Esophagus muscularis mucosa (tissue), 4 donors: Measurements from ENCODE around the gene MORN5. TPM values are rescaled to one million over a fixed set of nuclear protein-coding genes. Genes with fewer than 3 reads are reported as not detected.
A peak's percentile ranks its signal among the peaks of the same experiment; 100 is the strongest.

Experiments
- DNase-seq: peaks from one replicate; pipeline ENCODE4 v3.0.0-alpha.2; 2017; ENCODE audit errors: extremely low spot score
- H3K27ac ChIP-seq, 4 donors: fragments of 200-600 bp; sonication (generic); replicated peaks in 1 of 4; 1 replicate in 3 of 4; 2 replicates in 1 of 4; pipeline ENCODE4 v1.5.1; 2016 to 2019; ENCODE audit warnings: mild to moderate bottlenecking in 1 of 4
- H3K27me3 ChIP-seq, 4 donors: fragments of 200-600 bp; sonication (generic); one replicate each; pipeline versions ENCODE4 v1.5.1 to v1.6.0; 2016 to 2019
- H3K36me3 ChIP-seq, 4 donors: fragments of 200-600 bp; sonication (generic); one replicate each; pipeline ENCODE4 v1.5.1; 2016 to 2019
- H3K4me1 ChIP-seq, 4 donors: fragments of 200-600 bp; sonication (generic); one replicate each; pipeline ENCODE4 v1.5.1; 2016 to 2019
- H3K4me3 ChIP-seq, 4 donors: fragments of 200-600 bp; sonication (generic); 1 replicate in 2 of 4; 2 replicates in 2 of 4; pipeline ENCODE4 v1.5.1; 2016 to 2019; ENCODE audit warnings: mild to moderate bottlenecking in 4 of 4, moderate library complexity in 1 of 4
- H3K9me3 ChIP-seq, 4 donors: fragments of 200-600 bp; sonication (generic); 1 replicate in 3 of 4; 2 replicates in 1 of 4; pipeline ENCODE4 v1.5.1; 2016 to 2019
- EP300 ChIP-seq: sonication (generic); formaldehyde crosslinking; IDR thresholded peaks from one replicate; pipeline ENCODE4 v1.6.1; 2017; ENCODE audit warnings: antibody characterized with exemption
- POLR2A ChIP-seq: fragments of 450-650 bp; IDR thresholded peaks from one replicate; pipeline ENCODE4 v1.6.1; 2017; ENCODE audit warnings: antibody characterized with exemption, moderate library complexity, mild to moderate bottlenecking, low read depth
- POLR2AphosphoS5 ChIP-seq, 2 donors: sonication (generic); formaldehyde crosslinking; IDR thresholded peaks; one replicate each; pipeline ENCODE4 v1.6.1; 2017; ENCODE audit warnings: antibody characterized with exemption in 2 of 2
- WGBS: methylation state at CpG from one replicate; pipeline ENCODE4 v1.1.5; 2018; 5-methylcytosine and 5-hydroxymethylcytosine counted together
- intact Hi-C: fragments of 100-400 bp; cut with DNase I; formaldehyde crosslinking; loops from one replicate; pipeline ENCODE4 v1.15.1; 2023
- total RNA-seq, 4 donors: library from RNA; depleted of rRNA; stranded (reverse); fragments of >200 nt; gene quantifications; one replicate each; pipeline versions ENCODE4 v1.1.0 to v1.2.1, GENCODE V29; 2016
- TF ChIP-seq, protein P1 (sequence below), 3 experiments: fragments of 200-600 bp in 2 of 3; fragments of 450-650 bp in 1 of 3; sonication (generic) in 2 of 3; IDR thresholded peaks; one replicate each; pipeline ENCODE4 v1.5.1; 2017 to 2019; ENCODE audit warnings: antibody characterized with exemption in 3 of 3, mild to moderate bottlenecking in 2 of 3, moderate library complexity in 1 of 3

Gene MORN5
- total RNA-seq, 4 donors from 2014 or later = 3.9 to 5.8 TPM; not detected in 2

GRCh38 chr9:122141671-122142070, 18.0 kb upstream of the MORN5 start:
- no peak overlapping the region for H3K4me3 ChIP-seq
- intact Hi-C loops = no loop called here
- peaks cover 0 to 22% (median 7%) of the 10 kb centered on the region in 4 donors for H3K4me1 ChIP-seq
- WGBS = 84% methylated on average over 5 of the region's 5 CpGs
- H3K27me3 ChIP-seq = no peaks in the 10 kb centered on the region
- TF ChIP-seq, protein P1, sequence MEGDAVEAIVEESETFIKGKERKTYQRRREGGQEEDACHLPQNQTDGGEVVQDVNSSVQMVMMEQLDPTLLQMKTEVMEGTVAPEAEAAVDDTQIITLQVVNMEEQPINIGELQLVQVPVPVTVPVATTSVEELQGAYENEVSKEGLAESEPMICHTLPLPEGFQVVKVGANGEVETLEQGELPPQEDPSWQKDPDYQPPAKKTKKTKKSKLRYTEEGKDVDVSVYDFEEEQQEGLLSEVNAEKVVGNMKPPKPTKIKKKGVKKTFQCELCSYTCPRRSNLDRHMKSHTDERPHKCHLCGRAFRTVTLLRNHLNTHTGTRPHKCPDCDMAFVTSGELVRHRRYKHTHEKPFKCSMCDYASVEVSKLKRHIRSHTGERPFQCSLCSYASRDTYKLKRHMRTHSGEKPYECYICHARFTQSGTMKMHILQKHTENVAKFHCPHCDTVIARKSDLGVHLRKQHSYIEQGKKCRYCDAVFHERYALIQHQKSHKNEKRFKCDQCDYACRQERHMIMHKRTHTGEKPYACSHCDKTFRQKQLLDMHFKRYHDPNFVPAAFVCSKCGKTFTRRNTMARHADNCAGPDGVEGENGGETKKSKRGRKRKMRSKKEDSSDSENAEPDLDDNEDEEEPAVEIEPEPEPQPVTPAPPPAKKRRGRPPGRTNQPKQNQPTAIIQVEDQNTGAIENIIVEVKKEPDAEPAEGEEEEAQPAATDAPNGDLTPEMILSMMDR (IDR thresholded peaks at IDR 0.05) = no peak
- TF ChIP-seq POLR2A (no peak), POLR2AphosphoS5 (IDR thresholded peaks at IDR 0.05) (no peak), EP300 (no peak)
- peaks cover 18 to 49% (median 39%) of the 10 kb centered on the region in 4 donors for H3K36me3 ChIP-seq
- no peaks in the 10 kb centered on the region for H3K9me3 ChIP-seq
- DNase-seq = no peak
- peak overlapping the region in 2 of 4 donors; percentile 22 for H3K27ac ChIP-seq

DNA sequence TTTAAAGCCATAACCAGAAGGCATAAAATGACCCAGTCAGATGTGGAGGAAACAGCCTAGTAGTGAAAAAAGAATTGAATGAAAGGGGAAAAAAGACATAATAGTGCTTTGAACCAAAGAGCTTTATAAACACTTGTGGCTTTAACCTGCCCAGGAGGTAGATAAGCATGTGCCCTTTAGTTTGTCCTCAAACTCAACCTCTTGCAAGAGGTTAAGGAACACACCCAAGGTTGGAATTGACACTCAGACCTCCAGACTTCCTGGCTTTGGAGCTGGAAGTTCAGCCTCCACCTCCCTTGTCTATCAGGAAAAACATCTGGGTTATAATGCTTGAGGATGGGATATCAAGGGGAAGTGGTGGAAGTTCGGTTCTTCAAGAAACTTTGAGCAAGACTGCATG, 16.4 kb upstream of the MORN5 start:
- no peaks in the 10 kb centered on the region for H3K27me3 ChIP-seq
- no peak overlapping the region for H3K27ac ChIP-seq
- H3K36me3 ChIP-seq = peaks cover 25 to 66% (median 55%) of the 10 kb centered on the region in 4 donors
- TF ChIP-seq, protein P1 (IDR thresholded peaks at IDR 0.05) = no peak
- TF ChIP-seq POLR2A (no peak), POLR2AphosphoS5 (IDR thresholded peaks at IDR 0.05) (no peak), EP300 (no peak)
- H3K4me3 ChIP-seq = no peak overlapping the region
- DNase-seq = no peak
- peaks cover 0 to 22% (median 7%) of the 10 kb centered on the region in 4 donors for H3K4me1 ChIP-seq
- intact Hi-C loops = no loop called here
- WGBS = 75% methylated on average over 1 of the region's 1 CpG
- H3K9me3 ChIP-seq = no peaks in the 10 kb centered on the region

DNA sequence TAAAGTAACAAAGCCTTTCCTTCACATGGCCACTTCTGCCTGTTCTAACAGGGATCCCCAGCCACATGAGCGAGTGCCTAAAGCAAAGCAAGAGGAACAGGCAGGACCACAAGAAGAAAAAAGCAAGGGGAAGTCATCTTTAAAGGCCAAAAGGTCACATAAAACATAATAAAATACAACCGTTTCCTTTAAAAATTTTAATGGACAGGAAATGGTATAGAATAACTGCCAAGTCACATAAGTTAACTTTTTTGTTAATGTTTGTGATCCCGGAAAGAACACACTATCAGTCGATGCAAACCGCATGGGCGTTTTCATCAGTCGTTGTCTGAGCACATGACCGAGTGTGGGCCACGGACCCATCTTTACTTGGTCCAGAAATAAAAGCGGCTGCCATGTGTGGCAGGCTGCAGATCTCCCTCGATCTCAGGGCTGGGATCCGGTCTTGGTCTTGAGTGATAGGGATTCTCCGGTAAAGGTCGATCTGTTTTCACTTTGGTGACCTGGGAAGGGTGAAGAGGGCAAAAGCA, 15.8 kb upstream of the MORN5 start:
- peaks cover 0 to 22% (median 7%) of the 10 kb centered on the region in 4 donors for H3K4me1 ChIP-seq
- H3K36me3 ChIP-seq = peaks cover 27 to 71% (median 58%) of the 10 kb centered on the region in 4 donors
- TF ChIP-seq POLR2AphosphoS5 (IDR thresholded peaks at IDR 0.05) = no peak
- TF ChIP-seq, protein P1 (IDR thresholded peaks at IDR 0.05) = no peak
- no peak for TF ChIP-seq POLR2A
- no peak for TF ChIP-seq EP300
- 63% methylated on average over 14 of the region's 14 CpGs for WGBS
- no peaks in the 10 kb centered on the region for H3K27me3 ChIP-seq
- H3K27ac ChIP-seq = no peak overlapping the region
- no peak overlapping the region for H3K4me3 ChIP-seq
- H3K9me3 ChIP-seq = no peaks in the 10 kb centered on the region
- intact Hi-C loops = no loop called here
- DNase-seq = no peak

DNA sequence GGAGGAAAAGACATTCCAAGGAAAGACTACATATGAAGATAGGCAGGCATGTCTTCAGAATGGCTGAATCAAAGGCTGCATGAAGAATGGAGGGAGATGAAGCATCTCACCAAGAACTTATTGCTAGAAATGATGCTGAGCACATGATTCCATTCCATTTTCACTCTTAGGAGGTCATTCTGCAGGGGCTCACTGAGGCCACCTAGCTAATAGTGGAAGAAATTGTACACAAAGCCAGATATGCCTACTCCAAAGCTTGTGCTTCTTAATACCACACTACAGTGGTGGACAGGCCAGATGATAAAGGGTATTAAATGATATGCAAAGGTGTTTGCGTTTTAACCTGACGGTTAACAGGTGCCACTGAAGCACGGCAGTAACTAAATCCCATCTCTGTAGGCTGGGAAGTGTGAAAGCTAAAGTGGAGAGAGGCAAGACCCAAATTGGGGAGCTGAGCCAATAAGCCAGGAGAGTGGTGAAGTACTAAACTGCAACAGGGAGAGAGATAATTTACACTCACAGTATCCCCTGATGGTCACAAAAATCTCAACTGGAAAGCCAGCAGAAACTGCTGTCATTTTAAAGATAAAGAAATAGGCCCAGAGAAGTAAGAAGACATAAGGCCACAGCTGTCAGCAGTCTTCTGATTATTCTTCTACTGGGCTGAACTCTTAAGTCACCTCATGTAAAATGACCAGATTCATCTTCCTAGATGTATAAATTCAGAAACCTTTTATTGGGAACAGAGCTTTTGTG, 14.7 kb upstream of the MORN5 start:
- H3K4me3 ChIP-seq = no peak overlapping the region
- no peaks in the 10 kb centered on the region for H3K27me3 ChIP-seq
- H3K27ac ChIP-seq = no peak overlapping the region
- H3K9me3 ChIP-seq = no peaks in the 10 kb centered on the region
- H3K4me1 ChIP-seq = peaks cover 0 to 22% (median 7%) of the 10 kb centered on the region in 4 donors
- H3K36me3 ChIP-seq = peaks cover 27 to 81% (median 69%) of the 10 kb centered on the region in 4 donors
- intact Hi-C loops = no loop called here
- DNase-seq = no peak
- WGBS = 84% methylated on average over 3 of the region's 3 CpGs
- TF ChIP-seq POLR2AphosphoS5 (IDR thresholded peaks at IDR 0.05) = no peak
- TF ChIP-seq, protein P1 (IDR thresholded peaks at IDR 0.05) = peak in 2 of 3 experiments; percentile 10 to 35

- intact Hi-C loops = no loop called here
- Histone ChIP-seq H3K4me3 (no peak overlapping the region), H3K9me3 (no peaks in the 10 kb centered on the region), H3K36me3 (peaks cover 27 to 83% (median 72%) of the 10 kb centered on the region in 4 donors), H3K27me3 (no peaks in the 10 kb centered on the region), H3K4me1 (peaks cover 0 to 22% (median 6%) of the 10 kb centered on the region in 4 donors), H3K27ac (no peak overlapping the region)
- TF ChIP-seq POLR2AphosphoS5 (IDR thresholded peaks at IDR 0.05) (no peak), EP300 (no peak), POLR2A (no peak)
- TF ChIP-seq, protein P1 (IDR thresholded peaks at IDR 0.05) = no peak
- no peak for DNase-seq
- 92% methylated on average over 2 of the region's 2 CpGs for WGBS
Measured at GRCh38 chr9:122145592-122145863, 14.2 kb upstream of the MORN5 start.
